Erythroblast (primary cell): ENCODE measurements around the gene SLC35B4.

ENCODE experiments used
- GATA1 ChIP-seq: IDR thresholded peaks from 2 replicates; pipeline ENCODE4 v1.6.1; 2011; ENCODE audit warnings: low read depth, mild to moderate bottlenecking, control low read depth, low read length, moderate library complexity
- POLR2A ChIP-seq: IDR thresholded peaks from 2 replicates; pipeline ENCODE4 v1.6.1; 2011; ENCODE audit warnings: mild to moderate bottlenecking, low read length

DNA sequence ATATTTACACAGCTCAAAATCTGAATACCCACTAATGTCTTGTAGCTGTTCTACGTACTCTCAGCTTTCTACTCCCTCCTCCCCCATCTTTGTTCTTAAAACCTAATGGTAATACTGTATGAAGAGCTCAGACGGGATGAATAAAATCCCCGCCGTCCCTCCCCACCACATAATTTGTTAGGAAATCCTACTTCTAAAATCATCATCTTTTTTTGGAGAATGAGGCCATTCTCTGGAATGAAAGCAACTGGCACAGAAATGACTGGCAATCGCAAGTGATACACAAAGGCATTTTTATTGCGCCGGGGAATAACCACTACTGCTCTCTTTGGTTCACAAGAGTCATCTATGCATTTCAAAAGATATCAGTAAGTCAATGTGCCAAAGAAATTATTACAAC is 27.3 kb downstream of the SLC35B4 start:
- no peak for TF ChIP-seq POLR2A
- no peak for TF ChIP-seq GATA1
